ENCODE results near the gene DUSP5.

The DUSP5 gene

GRCh38 chr10:110501142-110501937 is 3.6 kb downstream of the DUSP5 start:
- H3K9me3 ChIP-seq (ENCODE audit: control insufficient read depth in 2 of 2, low read length in 2 of 2) = no peaks in the 10 kb centered on the region
- peak overlapping the region; percentile 48 to 57 for H3K4me3 ChIP-seq (ENCODE audit: low read length in 2 of 2)
- H3K27ac ChIP-seq (ENCODE audit: low read length) = peak overlapping the region; percentile 76
- peak overlapping the region; percentile 24 to 29 for H3K9ac ChIP-seq (ENCODE audit: low read length in 2 of 2)
- H3K4me1 ChIP-seq (ENCODE audit: control insufficient read depth, insufficient read depth, low read length) = peaks cover 77% of the 10 kb centered on the region
- H3K36me3 ChIP-seq (ENCODE audit: control insufficient read depth in 2 of 2, insufficient read depth in 2 of 2, low read length in 2 of 2) = no peaks in the 10 kb centered on the region
- H3K27me3 ChIP-seq (ENCODE audit: control insufficient read depth in 1 of 2, insufficient read depth in 2 of 2, low read length in 2 of 2) = no peaks in the 10 kb centered on the region

GRCh38 chr10:110502072-110502845 is 4.6 kb downstream of the DUSP5 start:
- Histone ChIP-seq H3K4me1 (ENCODE audit: control insufficient read depth, insufficient read depth, low read length) (peaks cover 68% of the 10 kb centered on the region), H3K9me3 (ENCODE audit: control insufficient read depth in 2 of 2, low read length in 2 of 2) (no peaks in the 10 kb centered on the region), H3K27ac (ENCODE audit: low read length) (peak overlapping the region; percentile 79), H3K36me3 (ENCODE audit: control insufficient read depth in 2 of 2, insufficient read depth in 2 of 2, low read length in 2 of 2) (peaks cover 0 to 3% of the 10 kb centered on the region in 2 donors), H3K9ac (ENCODE audit: low read length in 2 of 2) (peak overlapping the region; percentile 4 to 13), H3K27me3 (ENCODE audit: control insufficient read depth in 1 of 2, insufficient read depth in 2 of 2, low read length in 2 of 2) (no peaks in the 10 kb centered on the region), H3K4me3 (ENCODE audit: low read length in 2 of 2) (peak overlapping the region in 1 of 2 donors; percentile 57)

- Histone ChIP-seq H3K27me3 (ENCODE audit: control insufficient read depth in 1 of 2, insufficient read depth in 2 of 2, low read length in 2 of 2) (no peaks in the 10 kb centered on the region), H3K36me3 (ENCODE audit: control insufficient read depth in 2 of 2, insufficient read depth in 2 of 2, low read length in 2 of 2) (peaks cover 3 to 5% of the 10 kb centered on the region in 2 donors), H3K9ac (ENCODE audit: low read length in 2 of 2) (peak overlapping the region in 1 of 2 donors; percentile 4), H3K9me3 (ENCODE audit: control insufficient read depth in 2 of 2, low read length in 2 of 2) (no peaks in the 10 kb centered on the region), H3K4me1 (ENCODE audit: control insufficient read depth, insufficient read depth, low read length) (peaks cover 73% of the 10 kb centered on the region), H3K4me3 (ENCODE audit: low read length in 2 of 2) (no peak overlapping the region), H3K27ac (ENCODE audit: low read length) (peak overlapping the region; percentile 79)
These were observed 5.2 kb downstream of the DUSP5 start for GRCh38 chr10:110502851-110503301.

- Histone ChIP-seq H3K4me3 (ENCODE audit: low read length in 2 of 2) (peak overlapping the region in 1 of 2 donors; percentile 40), H3K27me3 (ENCODE audit: control insufficient read depth in 1 of 2, insufficient read depth in 2 of 2, low read length in 2 of 2) (no peaks in the 10 kb centered on the region), H3K36me3 (ENCODE audit: control insufficient read depth in 2 of 2, insufficient read depth in 2 of 2, low read length in 2 of 2) (peaks cover 5 to 8% of the 10 kb centered on the region in 2 donors), H3K27ac (ENCODE audit: low read length) (peak overlapping the region; percentile 79), H3K4me1 (ENCODE audit: control insufficient read depth, insufficient read depth, low read length) (peaks cover 71% of the 10 kb centered on the region), H3K9ac (ENCODE audit: low read length in 2 of 2) (peak overlapping the region; percentile 29 to 39), H3K9me3 (ENCODE audit: control insufficient read depth in 2 of 2, low read length in 2 of 2) (no peaks in the 10 kb centered on the region)
These were observed 5.9 kb downstream of the DUSP5 start for GRCh38 chr10:110503528-110504110.

GRCh38 chr10:110504111-110504735 is 6.5 kb downstream of the DUSP5 start:
- peaks cover 71% of the 10 kb centered on the region for H3K4me1 ChIP-seq (ENCODE audit: control insufficient read depth, insufficient read depth, low read length)

GRCh38 chr10:110505130-110505770 is 7.5 kb downstream of the DUSP5 start:
- peak overlapping the region; percentile 79 for H3K27ac ChIP-seq (ENCODE audit: low read length)
- peaks cover 10 to 14% of the 10 kb centered on the region in 2 donors for H3K36me3 ChIP-seq (ENCODE audit: control insufficient read depth in 2 of 2, insufficient read depth in 2 of 2, low read length in 2 of 2)
- no peaks in the 10 kb centered on the region for H3K27me3 ChIP-seq (ENCODE audit: control insufficient read depth in 1 of 2, insufficient read depth in 2 of 2, low read length in 2 of 2)
- H3K9me3 ChIP-seq (ENCODE audit: control insufficient read depth in 2 of 2, low read length in 2 of 2) = no peaks in the 10 kb centered on the region
- no peak overlapping the region for H3K4me3 ChIP-seq (ENCODE audit: low read length in 2 of 2)
- H3K4me1 ChIP-seq (ENCODE audit: control insufficient read depth, insufficient read depth, low read length) = peaks cover 63% of the 10 kb centered on the region
- H3K9ac ChIP-seq (ENCODE audit: low read length in 2 of 2) = no peak overlapping the region

More at GRCh38 chr10:110504111-110504735, 6.5 kb downstream of the DUSP5 start:
- Histone ChIP-seq H3K9ac (ENCODE audit: low read length in 2 of 2) (peak overlapping the region in 1 of 2 donors; percentile 39), H3K36me3 (ENCODE audit: control insufficient read depth in 2 of 2, insufficient read depth in 2 of 2, low read length in 2 of 2) (peaks cover 5 to 8% of the 10 kb centered on the region in 2 donors), H3K27me3 (ENCODE audit: control insufficient read depth in 1 of 2, insufficient read depth in 2 of 2, low read length in 2 of 2) (no peaks in the 10 kb centered on the region), H3K9me3 (ENCODE audit: control insufficient read depth in 2 of 2, low read length in 2 of 2) (no peaks in the 10 kb centered on the region), H3K4me3 (ENCODE audit: low read length in 2 of 2) (peak overlapping the region in 1 of 2 donors; percentile 40), H3K27ac (ENCODE audit: low read length) (peak overlapping the region; percentile 79)

- Histone ChIP-seq H3K9ac (ENCODE audit: low read length in 2 of 2) (no peak overlapping the region), H3K36me3 (ENCODE audit: control insufficient read depth in 2 of 2, insufficient read depth in 2 of 2, low read length in 2 of 2) (peaks cover 19 to 24% of the 10 kb centered on the region in 2 donors), H3K27me3 (ENCODE audit: control insufficient read depth in 1 of 2, insufficient read depth in 2 of 2, low read length in 2 of 2) (no peaks in the 10 kb centered on the region), H3K4me3 (ENCODE audit: low read length in 2 of 2) (no peak overlapping the region), H3K4me1 (ENCODE audit: control insufficient read depth, insufficient read depth, low read length) (peaks cover 52% of the 10 kb centered on the region), H3K9me3 (ENCODE audit: control insufficient read depth in 2 of 2, low read length in 2 of 2) (no peaks in the 10 kb centered on the region), H3K27ac (ENCODE audit: low read length) (no peak overlapping the region)
These were observed 8.7 kb downstream of the DUSP5 start for GRCh38 chr10:110506448-110506847.

- Histone ChIP-seq H3K36me3 (ENCODE audit: control insufficient read depth in 2 of 2, insufficient read depth in 2 of 2, low read length in 2 of 2) (peaks cover 19 to 25% of the 10 kb centered on the region in 2 donors), H3K27me3 (ENCODE audit: control insufficient read depth in 1 of 2, insufficient read depth in 2 of 2, low read length in 2 of 2) (no peaks in the 10 kb centered on the region), H3K9me3 (ENCODE audit: control insufficient read depth in 2 of 2, low read length in 2 of 2) (no peaks in the 10 kb centered on the region), H3K4me3 (ENCODE audit: low read length in 2 of 2) (no peak overlapping the region), H3K4me1 (ENCODE audit: control insufficient read depth, insufficient read depth, low read length) (peaks cover 47% of the 10 kb centered on the region), H3K27ac (ENCODE audit: low read length) (no peak overlapping the region), H3K9ac (ENCODE audit: low read length in 2 of 2) (no peak overlapping the region)
These were observed 9.6 kb downstream of the DUSP5 start for GRCh38 chr10:110507346-110507745.

GRCh38 chr10:110508159-110508788 is 10.6 kb downstream of the DUSP5 start:
- Histone ChIP-seq H3K9ac (ENCODE audit: low read length in 2 of 2) (no peak overlapping the region), H3K27ac (ENCODE audit: low read length) (no peak overlapping the region), H3K9me3 (ENCODE audit: control insufficient read depth in 2 of 2, low read length in 2 of 2) (no peaks in the 10 kb centered on the region)

More at GRCh38 chr10:110508159-110508788, 10.6 kb downstream of the DUSP5 start:
- Histone ChIP-seq H3K36me3 (ENCODE audit: control insufficient read depth in 2 of 2, insufficient read depth in 2 of 2, low read length in 2 of 2) (peaks cover 19 to 25% of the 10 kb centered on the region in 2 donors), H3K4me3 (ENCODE audit: low read length in 2 of 2) (no peak overlapping the region), H3K27me3 (ENCODE audit: control insufficient read depth in 1 of 2, insufficient read depth in 2 of 2, low read length in 2 of 2) (no peaks in the 10 kb centered on the region), H3K4me1 (ENCODE audit: control insufficient read depth, insufficient read depth, low read length) (peaks cover 38% of the 10 kb centered on the region)

Measured in stomach smooth muscle (tissue), 2 donors.